CD4-positive, alpha-beta T cell treated with Interferon alpha-2 for 1 hour (primary cell): ENCODE results near the gene MEF2D.
A peak's percentile ranks its signal among the peaks of the same experiment; 100 is the strongest.

Source experiments
- DNase-seq, 2 donors: peaks; one replicate each; pipeline ENCODE4 v3.0.0-alpha.2; 2020 to 2022

The MEF2D gene

GRCh38 chr1:156499194-156499841, 1.3 kb downstream of the MEF2D start:
- DNase-seq = no peak

GRCh38 chr1:156498432-156499193, 2.0 kb downstream of the MEF2D start:
- no peak for DNase-seq

- DNase-seq = no peak
Observed at GRCh38 chr1:156497743-156498431, 2.7 kb downstream of the MEF2D start.

- DNase-seq = no peak
Observed at GRCh38 chr1:156497078-156497742, 3.4 kb downstream of the MEF2D start.

GRCh38 chr1:156496211-156496761, 4.3 kb downstream of the MEF2D start:
- DNase-seq = no peak

- DNase-seq = no peak
Observed at GRCh38 chr1:156495401-156496140, 5.0 kb downstream of the MEF2D start.

GRCh38 chr1:156494309-156494895, 6.2 kb downstream of the MEF2D start:
- no peak for DNase-seq

GRCh38 chr1:156493742-156494141, 6.8 kb downstream of the MEF2D start:
- DNase-seq = no peak

- DNase-seq = no peak
Observed at GRCh38 chr1:156493154-156493631, 7.4 kb downstream of the MEF2D start.

- peak in 1 of 2 donors; percentile 57 for DNase-seq
Observed at GRCh38 chr1:156492591-156493080, 7.9 kb downstream of the MEF2D start.

- DNase-seq = no peak
Observed at GRCh38 chr1:156492013-156492590, 8.5 kb downstream of the MEF2D start.

GRCh38 chr1:156491151-156491949, 9.2 kb downstream of the MEF2D start:
- no peak for DNase-seq

GRCh38 chr1:156490401-156491032, 10.1 kb downstream of the MEF2D start:
- no peak for DNase-seq

- DNase-seq = no peak
Observed at GRCh38 chr1:156489935-156490293, 10.7 kb downstream of the MEF2D start.

GRCh38 chr1:156489166-156489934, 11.2 kb downstream of the MEF2D start:
- peak in 1 of 2 donors; percentile 50 for DNase-seq

- peak in 1 of 2 donors; percentile 38 for DNase-seq
Observed at GRCh38 chr1:156488566-156489165, 11.9 kb downstream of the MEF2D start.

- no peak for DNase-seq
Observed at GRCh38 chr1:156487862-156488261, 12.7 kb downstream of the MEF2D start.
